Esophagus (tissue), 2 donors: ENCODE measurements around the gene PDZD4. TPM values are rescaled to one million over a fixed set of nuclear protein-coding genes. Genes with fewer than 3 reads are reported as not detected.

ENCODE experiments used
- H3K27ac ChIP-seq, 2 donors: one replicate each; pipeline ENCODE4 v1.5.1; 2013; ENCODE audit warnings: low read depth in 2 of 2, mild to moderate bottlenecking in 2 of 2, inconsistent platforms in 1 of 2, low read length in 1 of 2, moderate library complexity in 1 of 2
- H3K27me3 ChIP-seq, 2 donors: one replicate each; pipeline ENCODE4 v1.6.1; 2013; ENCODE audit warnings: low read length in 2 of 2, control low read depth in 1 of 2, mild to moderate bottlenecking in 1 of 2; ENCODE audit not compliant: insufficient read depth in 2 of 2, control insufficient read depth in 1 of 2
- H3K36me3 ChIP-seq, 2 donors: one replicate each; pipeline ENCODE4 v1.6.1; 2013; ENCODE audit warnings: low read length in 1 of 2; ENCODE audit not compliant: control insufficient read depth in 2 of 2, insufficient read depth in 2 of 2
- H3K4me1 ChIP-seq, 2 donors: one replicate each; pipeline ENCODE4 v1.6.1; 2013; ENCODE audit warnings: low read length in 1 of 2; ENCODE audit not compliant: control insufficient read depth in 2 of 2, insufficient read depth in 2 of 2
- H3K4me3 ChIP-seq, 2 donors: one replicate each; pipeline ENCODE4 v1.5.1; 2013; ENCODE audit warnings: low read length in 2 of 2, mild to moderate bottlenecking in 2 of 2, low read depth in 1 of 2, moderate library complexity in 1 of 2
- H3K9me3 ChIP-seq, 2 donors: one replicate each; pipeline ENCODE4 v1.6.1; 2013; ENCODE audit warnings: mild to moderate bottlenecking in 2 of 2, low read depth in 1 of 2, low read length in 1 of 2, moderate library complexity in 1 of 2; ENCODE audit not compliant: control insufficient read depth in 2 of 2, insufficient read depth in 1 of 2
- WGBS, 2 donors: extraction: QIAGEN DNeasy Blood & Tissue Kit; methylation state at CpG; one replicate each; pipeline ENCODE4 v1.1.7; 2013; 5-methylcytosine and 5-hydroxymethylcytosine counted together
- polyA plus RNA-seq, 2 donors: library from polyadenylated mRNA; stranded (reverse); fragments of 200-250 nt; gene quantifications; one replicate each; pipeline ENCODE4 v1.2.3, GENCODE V29; 2013
- donor health status: healthy with polysubstance abuse.
- donor health status: Bipolar disorder and iron deficiency.

The PDZD4 gene
- 1 to 10 TPM; 2.3 to 4.0 TPM for polyA plus RNA-seq

- H3K27me3 ChIP-seq, result peaks cover 0 to 2% of the 10 kb centered on the region in 2 donors
- H3K4me3 ChIP-seq, result peak within 1 kb of the TSS; percentile 23 to 26
- WGBS, 2 donors, result 1 to 19% methylated on average over 57 to 96 of the region's 97 CpGs
- peaks cover 0 to 4% of the 10 kb centered on the region in 2 donors for H3K4me1 ChIP-seq
- no peak within 1 kb of the TSS for H3K27ac ChIP-seq
- H3K9me3 ChIP-seq, result peaks cover 0 to 16% of the 10 kb centered on the region in 2 donors
- H3K36me3 ChIP-seq, result no peaks in the 10 kb centered on the region
These were observed at the start of gene PDZD4 for GRCh38 chrX:153829799-153830639. Gene PDZD4 (minus strand): TSS chrX:153830544. CDS start chrX:153830298, 246 bp downstream.

- WGBS, 2 donors, result 60 to 66% methylated on average over 12 of the region's 12 CpGs
- H3K36me3 ChIP-seq, result no peaks in the 10 kb centered on the region
- H3K27me3 ChIP-seq, result peaks cover 0 to 9% of the 10 kb centered on the region in 2 donors
- no peak overlapping the region for H3K4me3 ChIP-seq
- no peak overlapping the region for H3K27ac ChIP-seq
- no peaks in the 10 kb centered on the region for H3K9me3 ChIP-seq
- no peaks in the 10 kb centered on the region for H3K4me1 ChIP-seq
These were observed 49.5 kb upstream of the PDZD4 start for GRCh38 chrX:153879741-153880439.

- Histone ChIP-seq H3K36me3 (no peaks in the 10 kb centered on the region), H3K27ac (no peak overlapping the region), H3K4me3 (no peak overlapping the region), H3K27me3 (peaks cover 0 to 3% of the 10 kb centered on the region in 2 donors), H3K9me3 (no peaks in the 10 kb centered on the region), H3K4me1 (no peaks in the 10 kb centered on the region)
- WGBS, 2 donors, result 8 to 15% methylated on average over 24 to 28 of the region's 28 CpGs
These were observed 48.8 kb upstream of the PDZD4 start for GRCh38 chrX:153878969-153879653.

- no peaks in the 10 kb centered on the region for H3K4me1 ChIP-seq
- H3K4me3 ChIP-seq, result no peak overlapping the region
- H3K36me3 ChIP-seq, result no peaks in the 10 kb centered on the region
- peaks cover 0 to 3% of the 10 kb centered on the region in 2 donors for H3K27me3 ChIP-seq
- no peak overlapping the region for H3K27ac ChIP-seq
- no peaks in the 10 kb centered on the region for H3K9me3 ChIP-seq
- 28 to 50% methylated on average over 5 of the region's 5 CpGs for WGBS, 2 donors
These were observed 48.0 kb upstream of the PDZD4 start for GRCh38 chrX:153878345-153878744.

DNA sequence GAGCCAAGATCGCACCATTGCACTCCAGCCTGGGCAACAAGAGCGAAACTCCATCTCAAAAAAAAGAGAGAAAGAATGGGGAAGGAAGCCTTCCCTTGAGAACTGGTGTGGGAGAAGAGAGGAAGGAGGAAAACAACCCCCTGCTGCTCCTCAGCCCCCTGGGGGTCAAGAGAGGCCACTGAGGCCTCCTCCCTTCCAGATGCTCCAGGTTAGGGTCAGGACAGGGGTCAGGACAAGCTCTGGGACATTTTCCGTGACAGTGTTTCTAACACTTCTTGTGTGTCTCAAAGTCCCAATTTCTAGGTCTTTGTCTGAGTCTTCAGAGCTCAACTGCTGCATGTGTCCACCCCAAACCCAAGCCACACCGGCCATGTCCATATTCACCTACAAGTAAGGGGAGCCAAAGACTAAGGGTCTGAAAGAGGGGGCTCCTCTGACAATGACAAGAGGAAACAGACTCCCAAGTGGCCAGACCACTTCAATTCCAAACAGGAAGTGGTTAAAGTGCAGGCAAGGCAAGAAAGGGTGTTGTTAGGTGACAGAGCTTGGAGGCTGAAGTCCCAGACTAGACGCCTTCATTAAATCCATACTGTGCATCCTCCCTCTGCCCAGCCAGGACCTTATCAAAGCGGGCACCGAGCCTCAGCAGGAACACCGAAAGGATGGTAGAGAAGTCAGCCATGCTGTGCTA, 47.4 kb upstream of the PDZD4 start:
- 73 to 80% methylated on average over 8 of the region's 8 CpGs for WGBS, 2 donors
- no peak overlapping the region for H3K4me3 ChIP-seq
- peaks cover 0 to 3% of the 10 kb centered on the region in 2 donors for H3K27me3 ChIP-seq
- H3K4me1 ChIP-seq, result no peaks in the 10 kb centered on the region
- no peaks in the 10 kb centered on the region for H3K9me3 ChIP-seq
- H3K27ac ChIP-seq, result no peak overlapping the region
- H3K36me3 ChIP-seq, result no peaks in the 10 kb centered on the region

- no peak overlapping the region for H3K27ac ChIP-seq
- H3K27me3 ChIP-seq, result peaks cover 0 to 3% of the 10 kb centered on the region in 2 donors
- H3K4me3 ChIP-seq, result no peak overlapping the region
- WGBS, 2 donors, result 52 to 67% methylated on average over 3 of the region's 3 CpGs
- H3K4me1 ChIP-seq, result no peaks in the 10 kb centered on the region
- H3K9me3 ChIP-seq, result no peaks in the 10 kb centered on the region
- H3K36me3 ChIP-seq, result no peaks in the 10 kb centered on the region
These were observed 45.8 kb upstream of the PDZD4 start for GRCh38 chrX:153876112-153876491.

DNA sequence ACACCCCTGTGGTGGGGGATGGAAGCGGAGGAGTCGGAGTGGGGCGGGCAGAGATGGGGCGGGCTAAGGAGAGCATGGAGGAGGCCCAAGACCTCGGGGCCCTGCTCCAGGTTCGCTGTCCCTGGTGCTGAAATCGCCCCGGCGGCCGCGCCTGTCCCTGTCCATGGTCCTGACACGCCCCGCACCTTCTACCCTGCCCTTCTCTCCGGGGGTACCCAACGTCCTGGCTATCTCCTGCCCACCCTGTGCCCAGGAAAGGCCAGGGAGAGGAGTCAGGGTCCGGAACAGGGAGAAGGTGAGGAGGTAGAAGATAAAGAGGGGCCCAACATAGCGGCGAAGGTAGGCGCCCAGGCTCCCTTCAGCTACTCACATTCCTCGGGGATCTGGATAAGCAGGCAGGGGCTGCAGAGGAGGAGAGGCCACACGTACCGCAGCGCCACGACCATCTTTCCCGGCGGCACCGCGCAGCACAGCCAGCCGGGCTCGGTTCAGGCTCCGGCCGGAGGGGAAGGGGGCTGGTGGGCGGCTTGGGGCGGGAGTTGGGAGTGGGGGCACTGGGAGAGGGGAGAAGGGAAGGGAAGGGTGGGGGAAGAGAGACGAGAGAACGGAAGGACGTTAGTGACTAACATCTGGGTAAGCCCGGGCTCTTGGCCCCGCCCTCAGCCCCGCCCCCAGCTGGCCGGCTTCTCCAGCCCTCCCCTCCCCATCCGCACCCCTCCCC, 45.2 kb upstream of the PDZD4 start:
- H3K27me3 ChIP-seq, result peaks cover 0 to 3% of the 10 kb centered on the region in 2 donors
- H3K4me3 ChIP-seq, result no peak overlapping the region
- H3K4me1 ChIP-seq, result no peaks in the 10 kb centered on the region
- no peaks in the 10 kb centered on the region for H3K36me3 ChIP-seq
- H3K9me3 ChIP-seq, result no peaks in the 10 kb centered on the region
- 4 to 11% methylated on average over 28 to 34 of the region's 42 CpGs for WGBS, 2 donors
- H3K27ac ChIP-seq, result no peak overlapping the region

DNA sequence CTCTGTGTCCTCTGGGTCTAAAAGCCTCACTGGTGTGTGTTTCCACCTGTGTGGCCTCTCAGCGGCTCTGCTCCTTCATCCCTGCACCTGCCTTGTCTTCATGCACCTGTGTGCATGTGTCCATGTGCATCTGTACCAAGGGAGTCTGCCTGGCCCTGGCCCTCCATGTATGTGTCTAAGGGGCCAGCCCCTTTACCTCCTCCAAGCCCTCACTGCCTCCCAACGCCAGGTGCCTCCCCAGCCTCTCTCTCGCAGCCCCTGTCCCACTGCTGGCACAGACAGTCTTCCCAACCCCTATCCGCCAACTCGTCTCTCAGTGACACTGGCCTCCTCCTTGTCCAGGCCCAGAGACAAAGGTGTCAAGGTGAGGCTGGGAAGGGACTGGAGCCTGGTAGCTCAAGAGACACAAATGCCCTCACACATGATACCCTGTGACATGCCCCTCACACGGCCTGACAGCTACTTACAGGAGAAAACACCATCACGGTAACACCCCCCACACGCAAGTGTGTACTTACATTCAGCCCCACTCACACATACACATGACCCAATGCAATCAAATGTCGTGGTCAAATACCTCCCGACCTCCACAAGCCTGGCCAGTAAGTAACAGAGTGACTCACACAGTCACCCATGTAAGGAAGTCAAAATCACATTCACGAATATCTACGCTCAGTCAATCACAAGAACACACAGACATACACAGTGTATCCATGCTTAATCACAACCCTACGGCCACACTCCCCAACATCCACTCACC, 44.2 kb upstream of the PDZD4 start:
- H3K27ac ChIP-seq, result no peak overlapping the region
- no peaks in the 10 kb centered on the region for H3K36me3 ChIP-seq
- H3K9me3 ChIP-seq, result no peaks in the 10 kb centered on the region
- no peak overlapping the region for H3K4me3 ChIP-seq
- peaks cover 0 to 3% of the 10 kb centered on the region in 2 donors for H3K27me3 ChIP-seq
- WGBS, 2 donors, result 77 to 79% methylated on average over 13 of the region's 13 CpGs
- H3K4me1 ChIP-seq, result no peaks in the 10 kb centered on the region
